ENCODE data around the gene PRPF18. TPM values are rescaled to one million over a fixed set of nuclear protein-coding genes. Genes with fewer than 3 reads are reported as not detected.
"Not testable (repeated sequence)": the region's sequence is repeated elsewhere in the genome, so short reads cannot be mapped to it uniquely, and the experiment has no call there.

Gene PRPF18, protein sequence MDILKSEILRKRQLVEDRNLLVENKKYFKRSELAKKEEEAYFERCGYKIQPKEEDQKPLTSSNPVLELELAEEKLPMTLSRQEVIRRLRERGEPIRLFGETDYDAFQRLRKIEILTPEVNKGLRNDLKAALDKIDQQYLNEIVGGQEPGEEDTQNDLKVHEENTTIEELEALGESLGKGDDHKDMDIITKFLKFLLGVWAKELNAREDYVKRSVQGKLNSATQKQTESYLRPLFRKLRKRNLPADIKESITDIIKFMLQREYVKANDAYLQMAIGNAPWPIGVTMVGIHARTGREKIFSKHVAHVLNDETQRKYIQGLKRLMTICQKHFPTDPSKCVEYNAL
- total RNA-seq (10 to 100 TPM; 26.9 to 30.6 TPM), polyA plus RNA-seq (ENCODE audit: insufficient read depth, low read depth, low replicate concordance) (20.6 TPM)
- long read RNA-seq, donor 1, transcript PRPF18-202 (10 exons, 1,717 nt) = major isoform, 12 of 12 reads
- long read RNA-seq, donor 1, partial matches to known transcripts = 0 of 12 reads
- long read RNA-seq, donor 1, other reads (novel, unspliced or antisense) = 0 of 12 reads
- long read RNA-seq, donor 2, transcript PRPF18-202 (10 exons, 1,717 nt) = major isoform, 7 of 7 reads
- long read RNA-seq, donor 2, partial matches to known transcripts = 0 of 7 reads
- long read RNA-seq, donor 2, other reads (novel, unspliced or antisense) = 0 of 7 reads

DNA sequence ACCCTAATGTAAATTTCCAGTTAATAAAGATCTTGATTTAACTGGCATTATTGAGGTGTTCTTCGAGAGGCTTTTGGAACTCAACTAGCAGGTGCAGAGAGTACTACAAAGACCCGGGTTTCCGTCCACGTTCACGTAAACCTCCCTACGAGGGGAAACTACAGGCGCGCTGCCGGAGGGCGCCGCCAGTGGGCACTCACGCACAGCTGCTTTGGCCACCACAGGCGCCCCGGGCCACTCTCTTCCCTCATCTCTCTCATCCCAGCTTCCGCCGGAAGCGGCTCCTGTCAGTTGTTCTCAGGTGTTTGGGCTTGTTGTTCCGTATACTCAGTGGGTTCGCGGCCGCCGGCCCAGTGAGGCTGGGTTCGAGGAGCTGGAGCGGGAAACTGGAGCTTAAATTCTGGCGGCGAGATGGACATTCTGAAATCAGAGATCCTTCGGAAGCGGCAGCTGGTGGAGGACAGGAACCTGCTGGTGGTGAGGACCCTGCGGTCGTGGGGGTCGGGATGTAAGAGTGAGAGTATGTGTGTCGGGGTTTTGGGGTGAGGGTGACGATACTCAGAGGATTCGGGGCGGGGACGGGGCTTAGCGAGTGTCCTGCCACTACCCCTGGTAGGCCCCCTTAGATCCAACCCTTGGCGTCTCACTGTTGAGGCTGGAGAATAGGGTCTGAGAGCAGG lies at the start of gene PRPF18:
PRPF18 (plus strand) TSS at position 290 of the 680 bp plus-strand sequence; CDS start at position 412, 122 bp downstream.
- H3K27ac ChIP-seq = no peak within 1 kb of the TSS
- WGBS, 2 donors = 1% methylated on average over 11 to 38 of the region's 38 CpGs
- TF ChIP-seq, protein P1, sequence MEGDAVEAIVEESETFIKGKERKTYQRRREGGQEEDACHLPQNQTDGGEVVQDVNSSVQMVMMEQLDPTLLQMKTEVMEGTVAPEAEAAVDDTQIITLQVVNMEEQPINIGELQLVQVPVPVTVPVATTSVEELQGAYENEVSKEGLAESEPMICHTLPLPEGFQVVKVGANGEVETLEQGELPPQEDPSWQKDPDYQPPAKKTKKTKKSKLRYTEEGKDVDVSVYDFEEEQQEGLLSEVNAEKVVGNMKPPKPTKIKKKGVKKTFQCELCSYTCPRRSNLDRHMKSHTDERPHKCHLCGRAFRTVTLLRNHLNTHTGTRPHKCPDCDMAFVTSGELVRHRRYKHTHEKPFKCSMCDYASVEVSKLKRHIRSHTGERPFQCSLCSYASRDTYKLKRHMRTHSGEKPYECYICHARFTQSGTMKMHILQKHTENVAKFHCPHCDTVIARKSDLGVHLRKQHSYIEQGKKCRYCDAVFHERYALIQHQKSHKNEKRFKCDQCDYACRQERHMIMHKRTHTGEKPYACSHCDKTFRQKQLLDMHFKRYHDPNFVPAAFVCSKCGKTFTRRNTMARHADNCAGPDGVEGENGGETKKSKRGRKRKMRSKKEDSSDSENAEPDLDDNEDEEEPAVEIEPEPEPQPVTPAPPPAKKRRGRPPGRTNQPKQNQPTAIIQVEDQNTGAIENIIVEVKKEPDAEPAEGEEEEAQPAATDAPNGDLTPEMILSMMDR (IDR thresholded peaks at IDR 0.05) = peak; percentile 90 to 94 (median 90)
- no peak for TF ChIP-seq POLR2A (IDR thresholded peaks at IDR 0.05)

DNA sequence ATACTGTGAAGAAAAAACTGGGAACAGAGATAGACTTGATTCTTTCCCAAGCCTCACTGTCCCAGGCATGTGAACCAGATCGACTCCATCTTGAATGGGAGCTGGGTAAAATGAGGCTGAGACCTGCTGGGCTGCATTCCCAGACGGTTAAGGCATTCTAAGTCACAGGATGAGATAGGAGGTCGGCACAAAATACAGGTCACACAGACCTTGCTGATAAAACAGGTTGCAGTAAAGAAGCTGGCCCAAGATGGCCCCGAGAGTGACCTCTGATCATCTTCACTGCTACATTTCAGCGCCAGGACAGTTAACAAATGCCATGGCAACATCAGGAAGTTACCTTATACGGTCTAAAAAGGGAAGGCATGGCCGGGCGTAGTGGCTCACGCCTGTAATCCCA lies 48.8 kb upstream of the PRPF18 start:
- H3K9me3 ChIP-seq; H3K27ac ChIP-seq; H3K27me3 ChIP-seq; intact Hi-C loops (cut with DNase I; ENCODE audit: low total_unique reads); H3K4me3 ChIP-seq; DNase-seq; H3K36me3 ChIP-seq (ENCODE audit: low read depth, missing control alignments); H3K4me1 ChIP-seq: not testable (repeated sequence)
- 63 to 66% methylated on average over 9 of the region's 9 CpGs for WGBS, 2 donors

More for the DNA sequence above, at the start of gene PRPF18:
- Histone ChIP-seq H3K4me3 (peak within 1 kb of the TSS; percentile 73 to 90), H3K9me3 (no peaks in the 10 kb centered on the region), H3K4me1 (peaks cover 10% of the 10 kb centered on the region), H3K27me3 (no peaks in the 10 kb centered on the region), H3K36me3 (ENCODE audit: low read depth, missing control alignments) (no peaks in the 10 kb centered on the region)
- DNase-seq = peak; percentile 97
- intact Hi-C loops (cut with DNase I; ENCODE audit: low total_unique reads) = no loop called here

DNA sequence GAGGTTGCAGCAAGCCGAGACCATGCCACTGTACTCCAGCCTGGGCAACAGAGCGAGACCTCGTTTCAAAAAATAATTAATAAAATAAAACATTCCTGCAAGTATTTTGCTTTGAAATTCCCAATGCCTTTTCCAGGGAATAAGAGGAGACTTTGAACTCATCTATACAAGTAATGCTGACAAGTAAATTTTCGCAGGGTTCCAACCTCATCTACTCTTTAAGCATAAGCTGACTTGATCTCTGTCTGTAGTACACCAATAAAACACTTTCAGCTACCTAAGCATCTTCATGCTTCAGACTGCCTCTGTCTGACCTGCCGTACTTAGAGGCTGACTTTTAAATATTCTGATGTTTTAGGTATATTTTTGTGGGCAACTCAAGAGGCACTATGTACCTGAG lies 44.2 kb upstream of the PRPF18 start:
- 93 to 94% methylated on average over 5 of the region's 5 CpGs for WGBS, 2 donors
- Histone ChIP-seq H3K9me3 (no peaks in the 10 kb centered on the region), H3K27ac (no peak overlapping the region), H3K27me3 (no peaks in the 10 kb centered on the region), H3K4me3 (no peak overlapping the region), H3K4me1 (no peaks in the 10 kb centered on the region), H3K36me3 (ENCODE audit: low read depth, missing control alignments) (no peaks in the 10 kb centered on the region)
- intact Hi-C loops (cut with DNase I; ENCODE audit: low total_unique reads) = no loop called here
- no peak for DNase-seq
- TF ChIP-seq POLR2A (IDR thresholded peaks at IDR 0.05) = no peak
- TF ChIP-seq, protein P1 (IDR thresholded peaks at IDR 0.05) = no peak

DNA sequence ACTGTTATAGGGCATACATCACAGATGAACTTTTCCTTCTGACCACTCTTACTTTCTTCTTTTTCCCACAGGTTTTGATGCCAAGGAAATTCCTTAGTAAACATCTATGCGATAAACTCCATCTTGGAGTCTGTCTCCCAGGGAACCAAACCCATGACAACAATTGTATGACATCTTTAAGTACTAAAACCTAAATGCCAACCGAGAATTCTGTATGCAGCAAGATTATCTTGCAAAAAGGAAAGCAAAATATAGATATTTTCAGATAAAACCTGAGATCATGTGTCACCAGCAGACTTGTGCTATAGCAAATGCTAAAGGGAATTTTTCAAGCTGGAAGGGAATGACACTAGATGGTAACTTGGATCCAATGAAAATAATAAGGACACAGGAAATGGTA lies 36.0 kb upstream of the PRPF18 start:
- no peaks in the 10 kb centered on the region for H3K9me3 ChIP-seq
- WGBS, 2 donors = 86 to 89% methylated on average over 2 of the region's 2 CpGs
- H3K36me3 ChIP-seq (ENCODE audit: low read depth, missing control alignments) = no peaks in the 10 kb centered on the region
- no peak for DNase-seq
- TF ChIP-seq, protein P1 (IDR thresholded peaks at IDR 0.05) = no peak
- no peak for TF ChIP-seq POLR2A (IDR thresholded peaks at IDR 0.05)
- H3K27ac ChIP-seq = no peak overlapping the region
- H3K4me3 ChIP-seq = no peak overlapping the region
- H3K27me3 ChIP-seq = no peaks in the 10 kb centered on the region
- H3K4me1 ChIP-seq = no peaks in the 10 kb centered on the region
- intact Hi-C loops (cut with DNase I; ENCODE audit: low total_unique reads) = no loop called here

DNA sequence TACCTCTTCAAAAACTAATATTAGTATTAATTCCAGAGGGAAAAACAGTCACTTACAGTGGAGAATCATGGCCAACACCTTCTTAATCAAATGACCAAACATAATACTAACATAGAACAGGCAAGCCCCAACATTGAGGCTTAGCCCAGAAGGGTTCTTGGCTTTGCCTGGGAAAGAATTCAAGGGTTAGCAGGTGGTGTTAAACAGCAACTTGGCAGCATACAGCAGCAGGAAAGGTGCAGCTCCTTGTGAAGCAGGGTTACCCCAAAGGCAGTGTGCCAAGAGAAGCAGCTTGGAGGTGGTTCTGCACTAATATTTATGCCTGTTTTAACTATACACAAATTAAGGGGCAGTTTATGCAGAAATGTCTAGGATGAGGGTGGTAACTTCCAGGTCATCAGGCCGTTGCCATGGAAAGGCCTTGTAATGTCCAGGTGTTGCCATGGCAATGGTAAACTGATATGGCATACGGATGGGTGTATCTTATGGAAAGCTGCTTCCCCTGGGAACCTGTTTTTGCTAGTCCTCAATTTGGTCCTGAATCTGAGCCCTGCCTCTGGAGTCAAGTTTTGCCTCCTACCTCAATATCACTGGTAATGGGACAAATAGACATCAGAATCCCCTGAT lies 30.8 kb upstream of the PRPF18 start:
- Histone ChIP-seq H3K27ac (no peak overlapping the region), H3K4me1 (no peaks in the 10 kb centered on the region), H3K9me3 (no peaks in the 10 kb centered on the region), H3K4me3 (no peak overlapping the region), H3K27me3 (no peaks in the 10 kb centered on the region), H3K36me3 (ENCODE audit: low read depth, missing control alignments) (no peaks in the 10 kb centered on the region)
- 45 to 67% methylated on average over 2 of the region's 2 CpGs for WGBS, 2 donors
- TF ChIP-seq, protein P1 (IDR thresholded peaks at IDR 0.05) = no peak
- TF ChIP-seq POLR2A (IDR thresholded peaks at IDR 0.05) = no peak
- intact Hi-C loops (cut with DNase I; ENCODE audit: low total_unique reads) = no loop called here
- no peak for DNase-seq
